SHP77 treated with DMSO at 0.1 percent for 48 hours (cell line): Measurements from ENCODE around the gene MYO10.
"Not testable (repeated sequence)": the region's sequence is repeated elsewhere in the genome, so short reads cannot be mapped to it uniquely, and the experiment has no call there.

Experiments
- DNase-seq: peaks from one replicate; lab custom pipeline; 2025; lab: John Stamatoyannopoulos, UW

MYO10 gene

DNA sequence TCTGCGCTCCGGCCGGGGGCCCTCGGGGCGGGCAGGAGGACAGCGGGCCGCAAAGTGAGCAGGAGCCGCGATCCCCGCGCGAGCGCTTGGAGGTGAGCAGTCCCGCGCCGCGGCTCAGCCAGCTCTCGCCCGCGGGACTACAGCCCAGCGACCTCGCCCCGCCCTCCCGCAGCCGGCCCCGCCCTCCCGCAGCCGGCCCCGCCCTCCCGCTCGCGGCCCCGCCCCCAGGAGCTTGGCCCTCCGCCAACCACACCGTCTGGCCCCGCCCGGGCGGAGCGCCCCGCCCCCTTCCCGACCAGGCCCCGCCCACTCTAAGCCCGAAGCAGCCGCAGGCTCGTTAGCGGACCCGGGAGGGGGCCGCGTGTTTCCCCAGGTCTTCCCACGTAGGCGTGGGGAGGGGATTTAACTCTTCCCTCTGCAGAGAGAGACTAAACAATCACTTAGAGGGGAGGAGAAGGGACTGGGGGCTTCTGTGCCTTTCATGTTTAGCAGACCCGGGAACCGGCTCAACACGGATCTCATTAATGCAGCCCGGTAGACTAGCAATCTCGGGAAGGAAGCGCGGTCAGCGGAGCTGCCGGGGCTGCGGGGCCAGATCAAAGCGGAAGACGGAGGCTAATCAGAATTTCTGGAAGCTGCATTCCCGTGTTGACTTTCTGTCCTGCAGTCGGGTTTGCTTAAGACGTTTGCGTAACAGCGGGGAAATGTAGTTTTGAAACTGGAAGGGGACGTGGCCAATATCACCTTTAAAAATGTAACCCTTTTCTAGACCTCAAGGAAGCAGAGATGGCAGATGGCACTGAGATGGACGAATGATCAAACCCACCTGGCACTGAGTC is at the start of gene MYO10:
Gene MYO10, minus strand, starts transcription at position 139 of the 839 bp plus-strand sequence. CDS start 480 bp downstream, outside the sequence.
- DNase-seq, result no peak

DNA sequence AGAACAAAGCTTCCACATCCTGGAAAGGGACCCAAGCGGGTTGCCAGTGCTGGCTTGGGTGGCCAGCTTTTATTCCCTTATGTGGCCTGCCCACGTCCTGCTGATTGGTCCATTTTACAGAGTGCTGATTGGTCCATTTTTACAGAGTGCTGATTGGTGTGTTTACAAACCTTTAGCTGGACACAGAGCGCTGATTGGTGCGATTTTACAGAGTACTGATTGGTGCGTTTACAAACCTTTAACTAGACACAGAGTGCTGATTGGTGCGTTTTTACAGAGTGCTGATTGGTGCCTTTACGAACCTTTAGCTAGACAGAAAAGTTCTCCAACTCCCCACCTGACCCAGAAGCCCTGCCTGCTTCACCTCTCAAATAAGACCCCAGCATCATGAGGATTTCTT is 49.2 kb upstream of the MYO10 start:
- DNase-seq, result not testable (repeated sequence)

DNA sequence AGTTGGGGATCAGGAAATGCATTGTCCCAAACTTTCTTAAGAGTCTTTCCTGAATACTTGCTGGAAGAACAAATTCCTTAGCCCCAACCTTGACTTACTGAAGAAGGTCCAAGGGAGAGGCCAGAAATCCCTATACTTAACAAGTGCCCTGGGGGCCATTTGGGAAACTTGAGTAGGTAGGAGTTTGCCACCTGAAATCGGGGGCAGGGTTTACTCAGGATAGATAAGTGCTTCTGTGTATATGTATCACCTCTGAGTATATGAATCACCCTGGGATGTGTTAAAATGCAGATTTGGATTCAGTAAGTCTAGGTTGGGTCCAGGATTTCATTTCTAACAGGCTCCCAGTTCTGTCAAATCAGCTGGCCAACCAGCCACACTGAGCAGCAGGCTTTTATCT is 47.9 kb upstream of the MYO10 start:
- DNase-seq, result no peak

DNA sequence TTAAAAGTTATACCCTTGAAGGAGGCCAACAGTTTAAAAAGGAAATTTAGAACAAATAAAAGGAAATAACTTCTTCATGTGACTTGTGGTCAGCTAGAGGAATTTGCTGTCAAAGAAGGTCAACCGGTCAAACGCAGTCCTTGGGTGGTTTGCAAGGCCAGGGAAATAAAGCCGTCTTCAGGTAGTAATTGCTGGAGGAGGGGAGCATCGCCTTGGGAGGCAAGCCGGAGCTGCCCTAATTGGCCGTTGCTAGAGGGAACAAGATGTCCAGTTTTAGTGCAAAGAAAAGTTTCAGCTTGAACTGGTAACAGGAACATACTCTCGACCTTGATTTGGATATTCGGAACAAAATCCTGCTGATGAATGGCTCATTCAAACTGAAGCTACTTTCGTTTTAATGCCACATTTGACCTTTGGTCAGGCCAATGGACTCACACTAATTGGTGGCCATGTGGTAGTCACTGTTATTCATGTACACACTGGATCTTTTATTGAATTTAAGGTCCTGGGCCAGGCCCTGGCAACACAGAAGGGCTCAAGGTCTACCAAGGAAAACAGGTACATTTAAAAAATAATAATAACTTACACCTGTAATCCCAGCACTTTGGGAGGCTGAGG is 47.0 kb upstream of the MYO10 start:
- no peak for DNase-seq

- no peak for DNase-seq
Measured at GRCh38 chr5:16981700-16982099, 45.6 kb upstream of the MYO10 start.

DNA sequence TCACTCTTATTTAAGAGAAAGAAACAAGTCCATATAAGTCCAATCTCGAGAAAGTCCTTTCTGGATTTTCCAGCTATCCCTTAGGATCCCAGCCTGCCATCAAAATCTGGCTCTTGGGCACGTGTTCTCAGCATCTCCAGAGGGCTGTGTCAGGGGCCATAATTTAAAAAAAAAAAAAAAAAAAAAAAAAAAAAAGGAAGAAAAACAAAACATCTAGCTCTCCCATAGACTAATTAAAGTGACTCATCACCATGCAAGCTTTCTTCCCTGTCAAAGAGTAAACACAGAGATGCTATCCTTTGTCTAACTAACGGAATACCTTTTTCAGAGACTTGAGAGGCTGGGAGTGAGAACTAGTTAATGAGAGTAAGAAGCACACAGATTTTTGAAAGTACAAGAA is 44.9 kb upstream of the MYO10 start:
- DNase-seq, result no peak

DNA sequence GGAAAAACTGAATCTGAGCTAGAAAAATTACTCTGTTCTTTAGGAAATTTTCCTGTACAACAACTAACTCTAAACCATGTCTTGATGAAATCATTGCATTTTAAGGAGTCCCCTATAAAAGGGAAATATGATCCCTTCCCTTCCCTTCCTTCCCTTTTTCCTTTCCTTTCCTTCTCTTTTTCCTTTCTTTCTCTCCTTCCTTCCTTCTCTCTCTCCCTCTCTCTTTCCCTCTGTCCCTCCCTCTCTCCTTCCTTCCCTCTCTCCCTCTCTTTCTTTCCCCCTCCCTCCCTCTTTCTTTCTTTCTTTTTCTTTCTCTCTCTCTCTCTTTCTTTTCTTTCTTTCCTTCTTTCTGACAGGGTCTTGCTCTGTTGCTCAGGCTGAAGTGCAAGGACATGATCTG is 42.2 kb upstream of the MYO10 start:
- DNase-seq, result no peak

GRCh38 chr5:16976625-16977008 is 40.5 kb upstream of the MYO10 start:
- no peak for DNase-seq

GRCh38 chr5:16975950-16976624 is 40.0 kb upstream of the MYO10 start:
- DNase-seq, result no peak

GRCh38 chr5:16974981-16975380 is 38.9 kb upstream of the MYO10 start:
- no peak for DNase-seq

DNA sequence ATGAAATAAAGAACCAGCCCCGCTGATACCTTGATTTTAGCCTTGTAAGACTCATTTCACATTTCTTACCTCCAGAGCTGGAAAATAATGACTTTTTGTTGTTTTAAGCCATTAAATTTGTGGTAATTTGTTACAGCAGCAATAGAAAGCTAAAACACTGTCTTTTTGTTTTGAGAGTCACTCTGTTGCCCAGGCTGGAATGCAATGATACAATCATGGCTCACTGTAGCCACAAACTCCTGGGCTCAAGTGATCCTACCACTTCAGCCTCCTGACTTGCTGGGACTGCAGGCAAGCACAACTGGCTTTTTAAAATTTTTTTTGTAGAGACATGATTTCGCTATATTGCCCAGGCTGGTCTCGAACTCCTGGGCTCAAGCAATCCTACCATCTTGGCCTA is 34.7 kb upstream of the MYO10 start:
- no peak for DNase-seq

DNA sequence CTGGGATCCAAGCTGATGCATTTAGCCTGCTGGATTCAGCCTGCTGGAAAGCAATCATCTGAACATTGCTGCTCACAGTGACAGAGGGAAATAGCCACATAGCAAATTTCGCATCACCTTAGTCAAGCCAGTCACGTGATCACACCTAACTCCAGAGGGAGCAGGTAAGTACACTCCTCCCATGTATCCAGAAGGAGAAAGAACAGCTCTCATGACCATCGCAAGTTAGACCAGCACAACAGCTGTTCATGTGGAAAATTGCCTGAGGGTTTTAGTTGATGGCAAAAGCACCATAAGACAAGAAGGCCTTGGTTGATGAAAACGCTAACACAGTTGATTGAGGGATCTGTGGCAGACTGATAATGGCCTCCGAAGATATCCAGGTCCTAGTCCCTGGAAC is 34.2 kb upstream of the MYO10 start:
- DNase-seq, result no peak

GRCh38 chr5:16965581-16965980 is 29.5 kb upstream of the MYO10 start:
- no peak for DNase-seq

DNA sequence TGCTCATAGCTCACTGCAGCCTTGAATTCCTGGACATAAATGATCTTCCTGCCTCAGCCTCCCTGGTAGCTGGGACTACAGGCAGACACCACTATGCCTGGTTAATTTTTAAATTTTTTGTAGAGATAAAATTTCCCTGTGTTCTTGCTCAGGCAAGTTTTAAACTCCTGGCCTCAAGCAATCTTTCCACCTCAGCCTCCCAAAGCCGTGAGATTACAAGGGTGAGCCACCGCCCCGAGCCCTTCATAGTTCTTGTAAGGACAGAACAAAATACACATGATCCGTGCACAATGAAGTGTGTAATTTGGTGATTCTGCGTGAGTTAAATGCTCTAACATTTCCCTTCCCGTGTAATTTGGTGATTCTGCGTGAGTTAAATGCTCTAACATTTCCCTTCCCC is 27.7 kb upstream of the MYO10 start:
- no peak for DNase-seq

DNA sequence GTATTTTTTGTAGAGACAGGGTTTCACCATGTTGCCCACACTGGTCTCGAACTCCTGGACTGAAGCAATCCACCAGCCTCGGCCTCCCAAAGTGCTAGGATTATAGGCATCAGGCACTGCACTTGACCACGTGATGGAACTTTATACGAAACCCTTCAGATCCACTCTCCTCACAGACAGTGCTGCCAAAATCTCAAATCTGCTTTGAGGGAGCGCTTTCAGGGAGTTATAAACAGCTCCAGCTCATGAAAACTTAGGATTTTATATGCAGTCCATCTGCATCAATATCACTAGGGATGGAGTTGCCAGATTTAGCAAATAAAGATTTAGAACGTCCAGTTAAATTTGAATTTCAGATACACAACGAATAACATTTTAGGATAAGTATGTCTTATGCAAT is 25.0 kb upstream of the MYO10 start:
- DNase-seq, result no peak

GRCh38 chr5:16957304-16958196 is 21.5 kb upstream of the MYO10 start:
- DNase-seq, result no peak

DNA sequence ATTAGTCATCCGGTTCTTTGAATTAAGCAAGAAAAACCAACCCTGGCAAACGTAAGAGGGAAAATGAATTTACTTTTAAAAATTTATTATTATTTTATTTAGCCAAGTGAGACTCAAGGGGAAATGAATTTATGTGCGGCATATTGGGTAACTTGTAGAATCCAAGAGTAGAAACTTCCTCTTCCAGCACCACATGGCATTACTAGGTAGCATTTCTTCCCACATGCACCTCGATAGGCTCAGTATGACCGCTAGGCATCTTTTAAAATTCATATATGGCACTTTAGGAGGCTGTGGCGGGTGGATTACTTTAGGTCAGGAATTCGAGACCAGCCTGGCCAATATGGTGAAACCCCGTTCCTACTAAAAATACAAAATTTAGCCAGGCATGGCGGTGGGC is 17.6 kb upstream of the MYO10 start:
- DNase-seq, result no peak

GRCh38 chr5:16952968-16953671 is 17.0 kb upstream of the MYO10 start:
- no peak for DNase-seq

GRCh38 chr5:16946725-16947124 is 10.6 kb upstream of the MYO10 start:
- no peak for DNase-seq

- no peak for DNase-seq
Measured at GRCh38 chr5:16944816-16945562, 8.9 kb upstream of the MYO10 start.
